ENCODE results near the gene ATP12A. TPM values are rescaled to one million over a fixed set of nuclear protein-coding genes. Genes with fewer than 3 reads are reported as not detected.

ATP12A gene
- total RNA-seq, 4 donors from 2014 or later: not detected

GRCh38 chr13:24671386-24672113, 8.7 kb upstream of the ATP12A start:
- H3K4me3 ChIP-seq: peak overlapping the region; percentile 19 to 34 (median 28)
- peak overlapping the region; percentile 59 to 66 (median 61) for H3K27ac ChIP-seq (replicated peaks in 1 of 4)
- H3K36me3 ChIP-seq: no peaks in the 10 kb centered on the region
- TF ChIP-seq POLR2A (IDR thresholded peaks at IDR 0.05; ENCODE audit: low read depth): no peak
- TF ChIP-seq, protein P1, sequence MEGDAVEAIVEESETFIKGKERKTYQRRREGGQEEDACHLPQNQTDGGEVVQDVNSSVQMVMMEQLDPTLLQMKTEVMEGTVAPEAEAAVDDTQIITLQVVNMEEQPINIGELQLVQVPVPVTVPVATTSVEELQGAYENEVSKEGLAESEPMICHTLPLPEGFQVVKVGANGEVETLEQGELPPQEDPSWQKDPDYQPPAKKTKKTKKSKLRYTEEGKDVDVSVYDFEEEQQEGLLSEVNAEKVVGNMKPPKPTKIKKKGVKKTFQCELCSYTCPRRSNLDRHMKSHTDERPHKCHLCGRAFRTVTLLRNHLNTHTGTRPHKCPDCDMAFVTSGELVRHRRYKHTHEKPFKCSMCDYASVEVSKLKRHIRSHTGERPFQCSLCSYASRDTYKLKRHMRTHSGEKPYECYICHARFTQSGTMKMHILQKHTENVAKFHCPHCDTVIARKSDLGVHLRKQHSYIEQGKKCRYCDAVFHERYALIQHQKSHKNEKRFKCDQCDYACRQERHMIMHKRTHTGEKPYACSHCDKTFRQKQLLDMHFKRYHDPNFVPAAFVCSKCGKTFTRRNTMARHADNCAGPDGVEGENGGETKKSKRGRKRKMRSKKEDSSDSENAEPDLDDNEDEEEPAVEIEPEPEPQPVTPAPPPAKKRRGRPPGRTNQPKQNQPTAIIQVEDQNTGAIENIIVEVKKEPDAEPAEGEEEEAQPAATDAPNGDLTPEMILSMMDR (IDR thresholded peaks at IDR 0.05): peak; percentile 48 to 70 (median 52)
- peak in 1 of 2 donors; percentile 6 for TF ChIP-seq POLR2AphosphoS5 (IDR thresholded peaks at IDR 0.05)
- TF ChIP-seq EP300 (IDR thresholded peaks at IDR 0.05): no peak
- WGBS: 18% methylated on average over 14 of the region's 14 CpGs
- H3K27me3 ChIP-seq: peaks cover 0 to 9% (median 0%) of the 10 kb centered on the region in 4 donors
- no peak for DNase-seq (ENCODE audit: extremely low spot score)
- H3K9me3 ChIP-seq: no peaks in the 10 kb centered on the region
- intact Hi-C loops (cut with DNase I): no loop called here
- H3K4me1 ChIP-seq: peaks cover 8 to 17% (median 15%) of the 10 kb centered on the region in 4 donors

DNA sequence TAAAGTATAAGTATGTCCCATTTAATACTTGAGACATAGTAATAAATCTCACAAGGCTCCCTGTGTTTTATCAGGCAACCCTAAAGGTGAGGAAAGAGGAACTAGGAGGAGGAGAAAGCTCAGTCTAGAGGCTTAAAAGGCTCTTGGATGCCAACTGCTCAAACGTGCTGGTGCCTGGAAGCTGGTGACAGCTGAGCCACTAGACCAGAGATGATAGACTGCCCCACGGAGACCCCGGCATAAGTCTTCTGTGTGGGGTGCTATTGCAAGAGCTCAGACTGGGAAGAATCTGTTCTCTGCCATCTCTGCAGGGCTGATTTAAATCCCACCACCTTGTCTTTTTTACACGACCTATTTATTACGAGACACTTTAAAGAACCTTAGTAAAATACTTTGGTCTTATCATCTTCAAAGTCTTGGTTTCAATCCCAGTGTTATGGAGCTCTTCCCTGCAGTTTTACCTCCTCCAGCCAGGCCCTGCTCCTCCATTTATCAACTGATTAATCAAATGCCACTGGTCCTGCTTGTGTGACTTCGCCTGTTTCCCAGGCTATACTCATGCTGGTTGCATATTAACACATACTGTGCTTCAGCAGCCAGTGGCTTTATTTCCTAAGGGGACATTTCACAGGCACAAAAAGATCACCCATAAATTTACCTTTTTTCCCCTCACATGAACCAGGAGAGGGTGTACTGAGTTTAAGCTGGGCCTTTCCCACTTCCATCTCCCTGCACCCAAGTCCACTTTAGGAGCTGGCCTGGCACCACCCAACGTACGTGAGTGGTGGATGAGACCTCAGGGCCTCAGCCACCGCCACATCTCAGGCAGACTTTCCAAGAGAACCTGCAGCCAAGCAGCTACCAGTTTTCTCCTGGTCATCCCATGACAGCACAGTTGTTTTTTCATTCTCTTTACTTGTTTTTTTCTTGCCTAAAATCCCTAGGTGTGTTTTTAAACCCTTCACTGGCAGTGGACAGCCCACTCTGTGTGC, 7.8 kb upstream of the ATP12A start:
- intact Hi-C loops (cut with DNase I): no loop called here
- no peaks in the 10 kb centered on the region for H3K36me3 ChIP-seq
- H3K27me3 ChIP-seq: peaks cover 0 to 18% (median 0%) of the 10 kb centered on the region in 4 donors
- H3K4me1 ChIP-seq: peaks cover 8 to 17% (median 15%) of the 10 kb centered on the region in 4 donors
- no peak overlapping the region for H3K4me3 ChIP-seq
- H3K27ac ChIP-seq (replicated peaks in 1 of 4): peak overlapping the region in 3 of 4 donors; percentile 59 to 66 (median 62)
- DNase-seq (ENCODE audit: extremely low spot score): no peak
- 68% methylated on average over 9 of the region's 9 CpGs for WGBS
- H3K9me3 ChIP-seq: no peaks in the 10 kb centered on the region
- TF ChIP-seq, protein P1 (IDR thresholded peaks at IDR 0.05): no peak
- TF ChIP-seq POLR2AphosphoS5 (IDR thresholded peaks at IDR 0.05) (no peak), EP300 (IDR thresholded peaks at IDR 0.05) (no peak), POLR2A (IDR thresholded peaks at IDR 0.05; ENCODE audit: low read depth) (no peak)

DNA sequence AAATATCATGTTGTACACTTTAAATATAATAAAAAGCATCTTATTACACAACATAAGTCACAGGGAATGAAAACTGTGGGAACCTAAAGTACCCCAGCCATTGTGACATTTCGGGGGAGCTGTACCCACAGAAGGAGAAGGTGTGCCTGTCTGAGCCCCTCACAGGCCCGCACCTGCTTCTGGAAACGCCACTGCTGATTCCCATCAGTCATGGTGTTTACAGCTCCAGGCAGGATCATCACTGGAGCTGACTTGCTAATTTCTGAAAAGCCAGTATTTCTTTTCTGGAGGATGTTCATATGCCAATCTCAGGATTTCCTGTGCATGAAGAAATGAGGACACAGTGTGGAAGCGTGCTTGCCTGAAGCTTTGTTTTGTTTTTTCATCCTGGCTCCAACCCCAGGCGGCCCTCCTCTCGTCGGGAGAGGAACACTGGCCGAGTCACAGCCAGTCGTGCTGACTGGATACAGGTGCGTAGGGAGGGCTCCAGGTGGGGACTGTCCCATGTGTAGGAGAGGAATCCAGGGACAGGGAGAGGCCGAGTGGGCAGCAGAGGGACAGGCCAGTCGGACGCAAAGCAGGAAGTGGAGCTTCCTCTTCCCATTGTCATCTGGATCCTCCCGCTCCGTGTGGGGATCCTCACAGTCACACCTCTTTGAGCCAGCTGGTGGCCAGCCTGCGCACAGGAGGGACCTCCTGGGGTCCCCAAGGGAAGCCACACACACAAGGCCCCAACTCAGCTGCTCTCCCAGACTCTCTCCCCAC, 4.2 kb upstream of the ATP12A start:
- DNase-seq (ENCODE audit: extremely low spot score): no peak
- Histone ChIP-seq H3K36me3 (no peaks in the 10 kb centered on the region), H3K27ac (replicated peaks in 1 of 4) (no peak overlapping the region), H3K4me1 (peaks cover 16 to 25% (median 23%) of the 10 kb centered on the region in 4 donors), H3K27me3 (peaks cover 4 to 49% (median 13%) of the 10 kb centered on the region in 4 donors), H3K9me3 (no peaks in the 10 kb centered on the region), H3K4me3 (no peak overlapping the region)
- 66% methylated on average over 14 of the region's 16 CpGs for whole genome bisulfite sequencing
- TF ChIP-seq POLR2AphosphoS5 (IDR thresholded peaks at IDR 0.05) (no peak), EP300 (IDR thresholded peaks at IDR 0.05) (no peak), POLR2A (IDR thresholded peaks at IDR 0.05; ENCODE audit: low read depth) (no peak)
- TF ChIP-seq, protein P1 (IDR thresholded peaks at IDR 0.05): no peak
- intact Hi-C loops (cut with DNase I): no loop called here

GRCh38 chr13:24678151-24678550, 2.1 kb upstream of the ATP12A start:
- TF ChIP-seq, protein P1 (IDR thresholded peaks at IDR 0.05): no peak
- no peak for TF ChIP-seq EP300 (IDR thresholded peaks at IDR 0.05)
- no peak for TF ChIP-seq POLR2A (IDR thresholded peaks at IDR 0.05; ENCODE audit: low read depth)
- TF ChIP-seq POLR2AphosphoS5 (IDR thresholded peaks at IDR 0.05): no peak
- Histone ChIP-seq H3K27ac (replicated peaks in 1 of 4) (no peak overlapping the region), H3K4me1 (peaks cover 10 to 14% (median 11%) of the 10 kb centered on the region in 4 donors), H3K27me3 (peaks cover 5 to 56% (median 20%) of the 10 kb centered on the region in 4 donors), H3K4me3 (no peak overlapping the region), H3K36me3 (no peaks in the 10 kb centered on the region), H3K9me3 (no peaks in the 10 kb centered on the region)
- intact Hi-C loops (cut with DNase I): no loop called here
- 95% methylated on average over 3 of the region's 3 CpGs for WGBS
- DNase-seq (ENCODE audit: extremely low spot score): no peak
